NCI-H774 (cell line): Measurements from ENCODE around the gene CUL3.

ENCODE experiments used
- DNase-seq: peaks from one replicate; lab custom pipeline; 2025; lab: John Stamatoyannopoulos, UW

The CUL3 gene

DNA sequence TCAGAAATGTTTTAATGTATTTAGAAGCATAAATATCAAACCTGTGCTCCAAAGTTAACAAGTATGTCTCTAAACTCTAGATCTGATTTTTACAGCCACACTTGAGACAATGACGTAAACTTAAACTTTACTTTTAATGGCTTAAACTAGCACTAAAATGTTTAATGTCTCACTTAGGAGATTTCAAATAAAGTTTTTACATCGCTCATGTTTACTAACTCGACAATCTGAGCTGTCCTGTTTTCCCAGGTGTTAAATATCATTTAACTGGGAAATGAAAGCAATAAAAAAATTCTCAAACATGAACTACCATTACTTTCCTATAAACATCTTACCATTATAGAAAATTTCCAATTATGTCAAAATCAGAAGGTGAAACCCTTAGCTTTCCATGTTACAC, 113.0 kb downstream of the CUL3 start:
- no peak for DNase-seq

DNA sequence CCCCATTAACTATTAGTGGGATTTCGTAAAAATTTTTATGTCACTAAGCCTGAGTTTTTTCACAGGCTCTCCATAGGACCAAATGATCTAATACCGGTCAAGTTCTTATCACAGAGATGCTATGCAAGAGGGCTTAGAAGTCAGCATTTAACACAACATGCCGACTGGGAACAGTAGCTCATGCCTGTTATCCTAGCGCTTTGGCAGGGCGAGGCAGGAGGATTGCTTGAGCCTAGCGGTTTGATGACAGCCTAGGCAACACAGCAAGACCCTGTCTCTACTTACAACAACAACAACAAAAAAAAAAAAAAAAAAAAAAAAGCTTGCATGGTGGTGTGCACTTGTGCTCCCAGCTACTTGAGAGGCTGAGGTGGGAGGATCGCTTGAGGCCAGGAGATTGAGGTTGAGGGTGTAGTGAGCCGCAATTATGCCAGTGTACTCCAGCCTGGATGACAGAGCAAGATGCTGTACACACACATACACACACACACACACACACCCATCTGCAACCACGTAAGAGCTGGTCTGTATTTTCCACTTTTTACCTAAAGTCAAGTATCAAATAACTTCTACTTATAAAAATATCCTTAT, 115.7 kb downstream of the CUL3 start:
- DNase-seq = no peak

- no peak for DNase-seq
These were observed 118.8 kb downstream of the CUL3 start for GRCh38 chr2:224466304-224466895.

- DNase-seq = no peak
These were observed 123.8 kb downstream of the CUL3 start for GRCh38 chr2:224461391-224461790.

DNA sequence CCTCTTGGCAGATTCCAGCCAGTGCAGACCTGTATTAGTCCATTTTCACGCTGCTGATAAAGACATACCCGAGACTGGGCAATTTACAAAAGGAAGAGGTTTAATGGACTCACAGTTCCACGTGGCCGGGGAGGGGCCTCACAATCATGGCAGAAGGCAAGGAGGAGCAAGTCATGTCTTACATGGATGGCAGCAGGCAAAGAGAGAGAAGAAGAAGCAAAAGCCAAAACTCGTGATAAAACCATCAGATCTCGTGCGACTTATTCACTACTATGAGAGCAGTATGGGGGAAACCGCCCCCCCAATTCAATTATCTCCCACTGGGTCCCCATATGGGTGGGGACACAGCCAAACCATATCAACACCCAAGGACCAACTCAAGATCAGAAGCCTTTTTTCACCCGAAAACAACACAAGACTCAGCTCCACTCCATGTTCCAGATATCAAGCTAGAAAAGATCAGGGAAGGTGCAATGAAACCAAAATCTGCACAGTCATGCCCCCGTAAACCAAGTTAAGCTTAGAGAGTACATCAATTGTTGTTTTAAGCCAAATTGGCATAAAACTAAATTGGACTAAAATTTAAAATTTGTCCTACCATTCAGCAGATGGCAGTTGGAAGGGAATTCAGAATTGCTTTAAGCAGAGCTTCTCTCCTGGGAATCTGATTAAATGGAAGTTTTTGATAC, 127.6 kb downstream of the CUL3 start:
- no peak for DNase-seq

- DNase-seq = no peak
These were observed 131.3 kb downstream of the CUL3 start for GRCh38 chr2:224453892-224454291.

- no peak for DNase-seq
These were observed 135.7 kb downstream of the CUL3 start for GRCh38 chr2:224449212-224450147.

- no peak for DNase-seq
These were observed 136.9 kb downstream of the CUL3 start for GRCh38 chr2:224448236-224448635.

- DNase-seq = no peak
These were observed 140.4 kb downstream of the CUL3 start for GRCh38 chr2:224444783-224445182.

GRCh38 chr2:224444021-224444420, 141.1 kb downstream of the CUL3 start:
- no peak for DNase-seq

- DNase-seq = no peak
These were observed 142.8 kb downstream of the CUL3 start for GRCh38 chr2:224442071-224442967.

DNA sequence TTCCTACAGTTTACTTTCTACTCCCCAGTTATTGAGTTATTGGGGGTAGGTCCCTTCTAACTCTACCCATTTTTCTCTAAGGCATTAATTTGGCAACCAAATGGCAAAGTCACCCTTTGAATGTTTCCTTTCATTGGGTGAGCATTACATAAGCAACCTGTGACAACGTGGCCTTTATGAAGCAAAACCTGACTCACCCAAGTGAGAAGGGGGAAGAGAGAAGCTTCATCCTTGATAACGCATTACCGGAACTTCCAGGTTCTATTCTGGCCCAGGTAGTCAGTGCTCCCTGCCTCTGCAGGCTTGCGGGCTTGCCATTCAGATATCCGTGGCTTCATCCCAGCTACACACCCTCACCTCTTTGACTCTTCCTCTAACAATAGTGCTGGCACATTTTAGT, 144.2 kb downstream of the CUL3 start:
- DNase-seq = no peak

GRCh38 chr2:224438726-224439125, 146.4 kb downstream of the CUL3 start:
- no peak for DNase-seq

- no peak for DNase-seq
These were observed 148.5 kb downstream of the CUL3 start for GRCh38 chr2:224436634-224437033.

GRCh38 chr2:224434618-224435017, 150.5 kb downstream of the CUL3 start:
- DNase-seq = no peak

DNA sequence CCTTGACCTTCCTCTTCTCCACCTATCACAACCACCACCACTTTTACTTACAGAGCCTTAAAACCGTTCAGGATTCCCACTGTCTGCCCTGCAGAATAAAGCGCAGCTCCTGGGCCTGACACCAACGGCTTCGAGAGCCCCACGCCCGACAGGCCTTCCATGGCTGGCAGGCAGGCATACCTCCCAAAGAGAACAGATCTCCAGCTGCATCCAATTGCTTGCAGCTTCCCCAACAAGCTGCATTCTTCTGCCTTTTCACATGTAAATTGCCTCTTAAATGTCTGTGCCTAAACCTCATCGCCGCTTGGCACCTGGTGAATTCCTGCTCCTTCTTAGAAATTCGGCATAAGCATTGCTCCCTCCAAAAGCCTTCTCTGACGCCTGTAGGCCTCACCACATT, 151.7 kb downstream of the CUL3 start:
- no peak for DNase-seq

GRCh38 chr2:224432003-224432579, 153.1 kb downstream of the CUL3 start:
- DNase-seq = no peak

DNA sequence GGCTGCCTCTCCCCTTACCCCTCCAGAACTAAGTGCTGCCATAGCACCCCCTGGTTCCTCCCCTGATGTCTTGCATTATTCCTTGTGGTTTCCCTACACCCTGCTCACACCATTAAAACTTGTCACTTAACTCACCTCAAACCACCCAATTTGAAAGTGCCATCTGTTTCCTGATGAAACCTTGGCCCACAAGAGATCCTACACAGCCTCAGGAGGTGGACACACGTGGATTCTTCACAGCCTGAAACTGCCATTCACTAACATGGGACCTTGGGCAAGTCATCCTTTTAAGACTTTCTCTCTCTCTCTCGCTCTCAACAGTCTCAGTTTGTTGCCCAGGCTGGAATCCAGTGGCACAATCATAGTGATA, 155.7 kb downstream of the CUL3 start:
- DNase-seq = no peak

DNA sequence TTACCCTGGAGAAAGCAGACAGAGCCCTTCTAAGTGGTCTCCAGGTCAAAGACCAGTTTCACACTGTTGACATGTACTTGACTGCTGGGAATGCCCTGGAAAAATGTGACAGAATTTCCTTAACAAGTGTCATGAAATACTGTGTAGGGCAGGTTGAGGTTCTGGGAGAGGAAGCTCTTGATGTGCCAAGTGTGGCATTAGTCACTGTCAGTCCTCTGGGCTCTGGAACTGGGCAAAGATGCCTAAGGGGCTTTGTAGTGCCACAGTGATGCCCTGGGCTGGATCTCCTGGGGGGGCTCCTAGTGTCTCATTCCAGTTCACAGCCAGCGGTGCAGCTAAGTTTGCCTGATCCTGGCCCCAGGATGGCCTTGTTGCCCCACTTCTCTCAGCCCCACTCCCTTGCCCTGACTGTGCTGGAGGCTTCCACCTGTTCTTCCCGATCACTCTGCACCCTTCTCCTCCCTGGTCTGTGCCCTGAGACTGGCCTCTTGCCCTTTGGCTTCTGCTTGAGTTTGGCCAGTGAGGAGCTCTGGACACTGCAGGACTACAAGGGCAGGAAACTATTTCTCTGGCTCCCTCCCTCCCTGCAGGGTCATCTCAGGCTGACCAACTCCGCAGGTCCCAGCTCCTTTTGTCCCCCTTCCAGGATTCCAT, 156.2 kb downstream of the CUL3 start:
- no peak for DNase-seq

DNA sequence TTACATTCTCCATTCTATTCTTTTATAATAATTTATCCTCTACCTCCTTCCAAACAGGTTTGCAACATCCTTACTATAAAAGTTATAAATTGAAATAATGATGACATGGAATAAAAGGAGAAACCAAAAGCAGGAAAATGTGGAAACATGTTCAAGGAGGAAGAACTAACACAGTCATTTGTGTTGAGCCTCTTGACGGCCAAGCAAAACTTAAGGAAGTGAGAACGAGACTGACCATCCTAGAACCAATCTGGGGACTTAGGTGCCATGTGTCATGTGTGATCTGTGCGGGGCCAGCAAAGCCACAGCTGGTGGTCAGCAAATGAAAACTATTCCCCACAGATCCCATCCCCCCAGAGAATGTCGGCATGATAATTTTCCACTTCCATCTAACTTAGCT, 157.7 kb downstream of the CUL3 start:
- no peak for DNase-seq

DNA sequence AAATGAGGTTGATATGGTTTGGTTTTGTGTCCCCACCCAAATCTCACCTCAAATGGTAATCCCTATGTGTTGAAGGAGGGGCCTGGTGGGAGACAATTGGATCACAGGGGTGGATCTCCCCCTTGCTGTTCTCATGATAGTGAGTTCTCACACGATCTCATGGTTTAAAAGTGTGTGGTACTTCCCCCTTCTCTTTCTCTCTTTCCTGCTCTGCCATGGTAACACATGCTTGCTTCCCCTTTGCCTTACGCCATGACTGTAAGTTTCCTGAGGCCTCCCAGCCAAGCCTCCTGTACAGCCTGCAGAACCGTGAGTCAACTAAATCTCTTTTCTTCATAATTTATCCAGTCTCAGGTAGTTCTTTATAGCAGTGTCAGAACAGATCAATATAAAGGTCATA, 158.5 kb downstream of the CUL3 start:
- DNase-seq = no peak
